SU-DHL-6 (cell line): ENCODE data around the gene PKNOX2.

ENCODE experiments used
- H2AFZ ChIP-seq: fragments of 200-600 bp; sonication (generic); 2 replicates; pipeline ENCODE4 v1.6.1; 2014; ENCODE audit warnings: low read depth, mild to moderate bottlenecking, moderate library complexity, mixed read lengths, antibody characterized with exemption, low read length; ENCODE audit not compliant: severe bottlenecking
- H3F3A ChIP-seq: fragments of 200-600 bp; shearing (Covaris generic); 2 replicates; pipeline ENCODE4 v1.6.0; 2016; ENCODE audit warnings: antibody characterized with exemption, mild to moderate bottlenecking; ENCODE audit not compliant: insufficient read depth
- H3K27ac ChIP-seq: fragments of 200-600 bp; sonication (generic); 2 replicates; pipeline ENCODE4 v1.5.1; 2016; ENCODE audit warnings: low read depth, mild to moderate bottlenecking, low read length, moderate library complexity, mixed read lengths
- H3K27me3 ChIP-seq: fragments of 200-600 bp; sonication (generic), shearing (Covaris generic); 2 replicates; pipeline ENCODE4 v1.6.0; 2014; ENCODE audit warnings: mild to moderate bottlenecking, low read length
- H3K36me3 ChIP-seq: fragments of 200-600 bp; sonication (generic); 2 replicates; pipeline ENCODE4 v1.6.1; 2014; ENCODE audit warnings: mild to moderate bottlenecking, low read length, mixed read lengths
- H3K4me2 ChIP-seq: fragments of 300-600, 200-600 bp; shearing (Covaris generic), sonication (generic); 2 replicates; pipeline ENCODE4 v1.6.0; 2014; ENCODE audit warnings: low read length, low read depth, mild to moderate bottlenecking; ENCODE audit not compliant: poor library complexity, severe bottlenecking
- H3K4me3 ChIP-seq: fragments of 200-600 bp; sonication (generic); 2 replicates; pipeline ENCODE4 v1.5.1; 2014; ENCODE audit warnings: antibody characterized with exemption, low read length, mild to moderate bottlenecking, mixed read lengths; ENCODE audit not compliant: insufficient read depth, poor library complexity, severe bottlenecking
- H3K79me2 ChIP-seq: fragments of 200-600 bp; sonication (generic); 2 replicates; pipeline ENCODE4 v1.6.1; 2014; ENCODE audit warnings: mild to moderate bottlenecking, low read length, moderate library complexity; ENCODE audit not compliant: insufficient read depth
- H3K9ac ChIP-seq: fragments of 200-600 bp; sonication (generic); 2 replicates; pipeline ENCODE4 v1.7.0; 2014; ENCODE audit warnings: mild to moderate bottlenecking, low read length
- H3K9me2 ChIP-seq: fragments of 200-600 bp; sonication (generic); replicated peaks from 2 replicates; pipeline ENCODE4 v1.6.1; 2014; ENCODE audit warnings: low read length; ENCODE audit not compliant: insufficient read depth
- H3K9me3 ChIP-seq: fragments of 200-600 bp; sonication (generic); 2 replicates; pipeline ENCODE4 v1.6.1; 2014; ENCODE audit warnings: low read length, mixed read lengths; ENCODE audit not compliant: insufficient read depth
- H4K20me1 ChIP-seq: fragments of 200-600 bp; sonication (generic); 2 replicates; pipeline ENCODE4 v1.6.1; 2014; ENCODE audit warnings: low read depth, mild to moderate bottlenecking, antibody characterized with exemption, low read length, moderate library complexity, mixed read lengths
- EZH2phosphoT487 ChIP-seq: fragments of 200-600 bp; sonication (generic), shearing (Covaris generic); conservative IDR thresholded peaks from 2 replicates; pipeline ENCODE4 v1.6.1; 2018; ENCODE audit warnings: mild to moderate bottlenecking, antibody characterized with exemption, low read length, moderate library complexity, mixed read lengths
- TF ChIP-seq, protein P1 (sequence below): fragments of 200-600 bp; sonication (generic); IDR thresholded peaks from one replicate; pipeline ENCODE4 v1.5.1; 2017; ENCODE audit warnings: antibody characterized with exemption, mild to moderate bottlenecking, low read length, moderate library complexity; ENCODE audit not compliant: insufficient read depth, poor library complexity, severe bottlenecking

Gene PKNOX2

DNA sequence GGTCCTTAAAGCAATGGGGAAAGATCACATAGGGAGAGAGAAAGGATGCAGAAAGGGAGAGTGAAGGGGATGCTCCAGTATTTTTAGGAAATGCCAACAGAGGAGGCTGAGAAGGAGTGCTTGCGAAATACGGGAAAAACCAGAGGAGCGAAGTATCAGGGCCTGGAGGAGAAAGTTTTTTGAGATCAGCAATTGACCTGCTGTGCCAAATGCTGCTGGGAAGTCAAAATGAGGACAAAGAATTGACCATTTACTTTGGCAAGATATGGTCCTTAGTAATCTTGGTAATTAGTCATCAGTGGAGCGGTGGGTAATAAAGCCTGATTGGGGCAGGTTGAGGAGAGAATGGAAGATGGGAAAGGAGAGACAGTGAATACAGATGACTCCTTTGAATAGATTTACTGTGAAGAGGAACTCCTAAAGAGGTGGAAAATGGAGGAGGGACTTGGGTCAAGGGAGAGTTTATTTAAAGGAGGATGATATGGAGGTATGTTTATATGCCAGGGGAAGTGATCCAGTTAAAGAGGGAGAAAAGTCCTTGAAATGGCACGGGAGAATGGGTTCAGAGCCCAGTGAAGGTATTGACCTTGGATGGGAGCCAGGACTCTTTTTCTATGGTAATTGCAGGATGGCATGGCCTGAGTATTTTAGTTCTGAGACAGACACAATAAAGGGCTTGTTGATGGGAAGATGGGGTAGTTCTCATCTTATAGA is 111.5 kb downstream of the PKNOX2 start:
- Histone ChIP-seq H3K27ac (no peak overlapping the region), H3K36me3 (no peaks in the 10 kb centered on the region), H3F3A (no peaks in the 10 kb centered on the region), H3K27me3 (no peaks in the 10 kb centered on the region), H3K4me3 (no peak overlapping the region), H3K9me2 (no peaks in the 10 kb centered on the region), H2AFZ (no peak overlapping the region), H4K20me1 (no peaks in the 10 kb centered on the region), H3K79me2 (no peaks in the 10 kb centered on the region), H3K9ac (no peak overlapping the region), H3K9me3 (no peaks in the 10 kb centered on the region), H3K4me2 (no peak overlapping the region)
- TF ChIP-seq EZH2phosphoT487, result no peak
- TF ChIP-seq, protein P1, sequence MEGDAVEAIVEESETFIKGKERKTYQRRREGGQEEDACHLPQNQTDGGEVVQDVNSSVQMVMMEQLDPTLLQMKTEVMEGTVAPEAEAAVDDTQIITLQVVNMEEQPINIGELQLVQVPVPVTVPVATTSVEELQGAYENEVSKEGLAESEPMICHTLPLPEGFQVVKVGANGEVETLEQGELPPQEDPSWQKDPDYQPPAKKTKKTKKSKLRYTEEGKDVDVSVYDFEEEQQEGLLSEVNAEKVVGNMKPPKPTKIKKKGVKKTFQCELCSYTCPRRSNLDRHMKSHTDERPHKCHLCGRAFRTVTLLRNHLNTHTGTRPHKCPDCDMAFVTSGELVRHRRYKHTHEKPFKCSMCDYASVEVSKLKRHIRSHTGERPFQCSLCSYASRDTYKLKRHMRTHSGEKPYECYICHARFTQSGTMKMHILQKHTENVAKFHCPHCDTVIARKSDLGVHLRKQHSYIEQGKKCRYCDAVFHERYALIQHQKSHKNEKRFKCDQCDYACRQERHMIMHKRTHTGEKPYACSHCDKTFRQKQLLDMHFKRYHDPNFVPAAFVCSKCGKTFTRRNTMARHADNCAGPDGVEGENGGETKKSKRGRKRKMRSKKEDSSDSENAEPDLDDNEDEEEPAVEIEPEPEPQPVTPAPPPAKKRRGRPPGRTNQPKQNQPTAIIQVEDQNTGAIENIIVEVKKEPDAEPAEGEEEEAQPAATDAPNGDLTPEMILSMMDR, result no peak

DNA sequence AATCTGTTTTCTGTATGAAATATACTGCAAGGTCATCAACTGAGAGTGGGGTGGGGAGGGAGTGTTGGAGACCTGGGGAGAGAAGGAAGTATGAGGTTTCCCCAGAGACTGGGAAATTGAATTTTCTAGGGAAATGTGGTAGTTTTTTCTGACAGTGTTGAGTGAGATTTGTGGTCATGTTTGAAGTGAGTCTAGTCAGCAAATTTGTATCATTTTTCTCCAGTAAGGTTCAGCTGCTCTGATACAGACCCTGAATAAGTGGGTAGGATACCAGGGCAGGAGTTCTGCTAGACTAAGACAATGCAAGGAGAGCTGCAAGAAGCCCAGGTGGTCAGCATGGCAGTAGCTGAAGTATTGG is 112.0 kb downstream of the PKNOX2 start:
- no peaks in the 10 kb centered on the region for H3K9me3 ChIP-seq
- H3K27me3 ChIP-seq, result no peaks in the 10 kb centered on the region
- H3F3A ChIP-seq, result no peaks in the 10 kb centered on the region
- no peak overlapping the region for H3K4me3 ChIP-seq
- H3K27ac ChIP-seq, result no peak overlapping the region
- no peaks in the 10 kb centered on the region for H3K79me2 ChIP-seq
- no peaks in the 10 kb centered on the region for H3K36me3 ChIP-seq
- no peak for TF ChIP-seq EZH2phosphoT487
- TF ChIP-seq, protein P1, result no peak
- no peak overlapping the region for H3K9ac ChIP-seq
- H4K20me1 ChIP-seq, result no peaks in the 10 kb centered on the region
- no peaks in the 10 kb centered on the region for H3K9me2 ChIP-seq
- no peak overlapping the region for H3K4me2 ChIP-seq
- no peak overlapping the region for H2AFZ ChIP-seq

DNA sequence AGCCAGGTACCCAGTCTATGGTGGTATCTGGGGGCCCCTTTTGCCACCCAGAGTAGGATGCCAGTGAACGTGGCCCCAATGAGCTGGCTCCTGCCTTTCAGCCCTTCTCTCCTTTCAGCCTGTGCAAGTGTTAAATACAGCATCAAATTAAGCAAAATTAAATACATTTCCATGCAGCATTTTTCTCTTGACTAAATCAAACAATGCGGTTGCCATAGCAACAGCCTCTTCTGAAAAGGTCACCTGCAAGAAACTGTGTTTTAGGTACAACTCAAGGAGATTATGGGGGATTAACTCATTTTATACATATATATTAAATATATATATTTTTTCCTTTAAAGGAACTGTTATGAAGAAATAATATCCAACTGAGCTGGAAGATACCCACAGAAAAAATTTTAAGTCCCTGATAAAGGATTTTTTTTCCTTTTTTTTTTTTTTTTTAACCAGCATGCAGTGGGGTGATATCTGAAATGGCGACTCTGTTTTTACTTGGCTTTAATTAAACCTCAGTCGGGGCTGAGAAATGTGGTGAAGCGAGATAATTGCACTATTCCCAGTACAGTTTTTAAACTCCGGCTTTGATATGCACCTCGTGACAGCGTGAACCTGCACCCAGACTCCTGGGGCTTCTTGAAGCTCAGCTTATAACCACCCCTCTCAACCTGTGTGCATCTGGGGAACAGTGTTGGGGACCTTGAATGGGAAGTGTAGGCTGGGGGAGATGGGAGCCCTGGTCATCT is 115.3 kb downstream of the PKNOX2 start:
- Histone ChIP-seq H3K36me3 (no peaks in the 10 kb centered on the region), H3K9me3 (no peaks in the 10 kb centered on the region), H2AFZ (no peak overlapping the region), H3K9ac (no peak overlapping the region), H3F3A (no peaks in the 10 kb centered on the region), H3K9me2 (no peaks in the 10 kb centered on the region), H4K20me1 (no peaks in the 10 kb centered on the region), H3K27ac (no peak overlapping the region), H3K4me3 (no peak overlapping the region), H3K4me2 (no peak overlapping the region), H3K27me3 (no peaks in the 10 kb centered on the region), H3K79me2 (no peaks in the 10 kb centered on the region)
- TF ChIP-seq, protein P1, result no peak
- TF ChIP-seq EZH2phosphoT487, result no peak
